ENCODE measurements around the gene ABCF2. TPM values are rescaled to one million over a fixed set of nuclear protein-coding genes. Genes with fewer than 3 reads are reported as not detected.

The ABCF2 gene
- total RNA-seq, 4 donors from 2014 or later, result 28.5 to 93.4 (median 44.7) TPM

GRCh38 chr7:151178236-151178635, 48.8 kb downstream of the ABCF2 start:
- TF ChIP-seq, protein P1, sequence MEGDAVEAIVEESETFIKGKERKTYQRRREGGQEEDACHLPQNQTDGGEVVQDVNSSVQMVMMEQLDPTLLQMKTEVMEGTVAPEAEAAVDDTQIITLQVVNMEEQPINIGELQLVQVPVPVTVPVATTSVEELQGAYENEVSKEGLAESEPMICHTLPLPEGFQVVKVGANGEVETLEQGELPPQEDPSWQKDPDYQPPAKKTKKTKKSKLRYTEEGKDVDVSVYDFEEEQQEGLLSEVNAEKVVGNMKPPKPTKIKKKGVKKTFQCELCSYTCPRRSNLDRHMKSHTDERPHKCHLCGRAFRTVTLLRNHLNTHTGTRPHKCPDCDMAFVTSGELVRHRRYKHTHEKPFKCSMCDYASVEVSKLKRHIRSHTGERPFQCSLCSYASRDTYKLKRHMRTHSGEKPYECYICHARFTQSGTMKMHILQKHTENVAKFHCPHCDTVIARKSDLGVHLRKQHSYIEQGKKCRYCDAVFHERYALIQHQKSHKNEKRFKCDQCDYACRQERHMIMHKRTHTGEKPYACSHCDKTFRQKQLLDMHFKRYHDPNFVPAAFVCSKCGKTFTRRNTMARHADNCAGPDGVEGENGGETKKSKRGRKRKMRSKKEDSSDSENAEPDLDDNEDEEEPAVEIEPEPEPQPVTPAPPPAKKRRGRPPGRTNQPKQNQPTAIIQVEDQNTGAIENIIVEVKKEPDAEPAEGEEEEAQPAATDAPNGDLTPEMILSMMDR (IDR thresholded peaks at IDR 0.05), result no peak
- ATAC-seq (ENCODE audit: low FRiP score) (no peak), DNase-seq (ENCODE audit: low spot score) (no peak)

GRCh38 chr7:151177310-151177709, 49.7 kb downstream of the ABCF2 start:
- TF ChIP-seq, protein P1 (IDR thresholded peaks at IDR 0.05), result no peak
- ATAC-seq (ENCODE audit: low FRiP score) (no peak), DNase-seq (ENCODE audit: low spot score) (no peak)

GRCh38 chr7:151176401-151176800, 50.6 kb downstream of the ABCF2 start:
- no peak for DNase-seq (ENCODE audit: low spot score)
- TF ChIP-seq, protein P1 (IDR thresholded peaks at IDR 0.05), result no peak
- no peak for ATAC-seq (ENCODE audit: low FRiP score)

- DNase-seq (ENCODE audit: low spot score), result no peak
- TF ChIP-seq, protein P1 (IDR thresholded peaks at IDR 0.05), result no peak
- no peak for ATAC-seq (ENCODE audit: low FRiP score)
Measured at GRCh38 chr7:151175793-151176311, 51.2 kb downstream of the ABCF2 start.

- no peak for ATAC-seq (ENCODE audit: low FRiP score)
- no peak for DNase-seq (ENCODE audit: low spot score)
- TF ChIP-seq, protein P1 (IDR thresholded peaks at IDR 0.05), result no peak
Measured at GRCh38 chr7:151175047-151175792, 51.8 kb downstream of the ABCF2 start.

- no peak for DNase-seq (ENCODE audit: low spot score)
- TF ChIP-seq, protein P1 (IDR thresholded peaks at IDR 0.05), result no peak
- no peak for ATAC-seq (ENCODE audit: low FRiP score)
Measured at GRCh38 chr7:151174246-151175046, 52.6 kb downstream of the ABCF2 start.

Data from omental fat pad (tissue), 4 donors.